Heart right ventricle (tissue), 16 donors: ENCODE results near the gene CNOT4. TPM values are rescaled to one million over a fixed set of nuclear protein-coding genes. Genes with fewer than 3 reads are reported as not detected.

Experiments
- ATAC-seq, 8 donors: fragments of 200-7000 bp; cut with Tn5 transposase; one replicate each; pipeline ENCODE4 v1.9.1; 2020; ENCODE audit warnings: mild to moderate bottlenecking in 8 of 8, moderate library complexity in 8 of 8, moderate number of reproducible peaks in 1 of 8
- DNase-seq, 2 donors: peaks; one replicate each; pipeline ENCODE4 v3.0.0-alpha.2; 2020
- H3K27ac ChIP-seq, 10 donors: fragments of 200-600 bp; sonication (generic) in 2 of 10; one replicate each; pipeline versions ENCODE4 v1.5.0 to v1.8.0; 2020 to 2022; ENCODE audit warnings: mild to moderate bottlenecking in 3 of 10
- H3K27me3 ChIP-seq, 7 donors: fragments of 200-600 bp; one replicate each; pipeline ENCODE4 v1.8.0; 2021 to 2022; ENCODE audit warnings: mild to moderate bottlenecking in 2 of 7
- H3K36me3 ChIP-seq, 9 donors: fragments of 200-600 bp; sonication (generic) in 1 of 9; one replicate each; pipeline versions ENCODE4 v1.5.0 to v1.8.0; 2020 to 2022; ENCODE audit warnings: mild to moderate bottlenecking in 2 of 9
- H3K4me1 ChIP-seq, 9 donors: fragments of 200-600 bp; sonication (generic) in 1 of 9; one replicate each; pipeline versions ENCODE4 v1.5.0 to v1.8.0; 2020 to 2022; ENCODE audit warnings: mild to moderate bottlenecking in 4 of 9
- H3K4me3 ChIP-seq, 10 donors: fragments of 200-600 bp; sonication (generic) in 2 of 10; one replicate each; pipeline versions ENCODE4 v1.5.0 to v1.8.0; 2020 to 2022; ENCODE audit warnings: mild to moderate bottlenecking in 7 of 10, moderate library complexity in 2 of 10
- H3K9me3 ChIP-seq, 11 donors: fragments of 200-600 bp in 10 of 11; sonication (generic) in 2 of 11; one replicate each; pipeline versions ENCODE4 v1.5.0 to v1.8.0; 2013 to 2022; ENCODE audit warnings: mild to moderate bottlenecking in 2 of 11, control low read depth in 1 of 11, moderate library complexity in 1 of 11
- CTCF ChIP-seq, 9 donors: fragments of 200-600 bp; sonication (generic) in 2 of 9; IDR thresholded peaks; one replicate each; pipeline versions ENCODE4 v1.5.0 to v1.8.0; 2021 to 2022; ENCODE audit warnings: antibody characterized with exemption in 9 of 9, mild to moderate bottlenecking in 5 of 9, moderate library complexity in 1 of 9
- WGBS, 2 donors: extraction: QIAGEN DNeasy Blood & Tissue Kit; methylation state at CpG; one replicate each; pipeline ENCODE4 v1.1.7; 2013; ENCODE audit warnings: inconsistent platforms in 1 of 2; 5-methylcytosine and 5-hydroxymethylcytosine counted together
- intact Hi-C, 10 donors: fragments of 100-400 bp; cut with DNase I; formaldehyde crosslinking; loops; one replicate each; pipeline versions ENCODE4 v1.11.1 to v1.14.2; 2022
- polyA plus RNA-seq, 2 donors: library from polyadenylated mRNA; stranded (reverse); fragments of 200-250 nt; gene quantifications; one replicate each; pipeline ENCODE4 v1.2.3, GENCODE V29; 2013
- total RNA-seq, 10 donors: library from RNA; stranded (reverse); fragmentation: NEBNext Ultra II Directional in 3 of 10; extraction: Animal tissue kit (Norgen Biotek cat#: 25700) in 3 of 10; gene quantifications; one replicate each; pipeline versions ENCODE4 v1.2.1 to v1.2.4, GENCODE V29; 2021 to 2023
- donor health status: Arrhythmogenic right ventricular cardiomyopathy.
- donor health status: ischemic (EF 13 %, LVEDD 7.1; RV severe dilation, severe dysfunction).
- donor health status: healthy with polysubstance abuse.
- donor health status: DM: no; HTN: yes; CAD: no.
- donor health status: DM: no; HTN: no; CAD: no.
- donor health status: ischemic (EF 25% LVEDD 6.9; RV normal size, moderate dysfunction).
- donor health status: ischemic (EF 25% LVEDD 5.7; RV mildly dilated, moderate dysfunction).
- donor health status: healthy.
- donor health status: DM: yes; HTN: yes; CAD: no.
- donor health status: Ischemic cardiomyopathy.
- donor health status: ischemic (EF 35%, LVEDD 5.7; RV mildly dilated, moderate dysfunction).
- donor health status: nonischemic (EF 11% LVEDD 7.7; RV severe dilation, severe dysfunction).
- donor health status: DM: yes; HTN: yes; CAD: no.
- donor health status: PGD.
- donor health status: ischemic (EF 29% LVEDD 5.4; RV normal size, mild dysfunction).
- donor health status: nonischemic (EF 23%, LVEDD 6.1; RV moderate dilation, normal function).

CNOT4 gene
- total and polyA plus RNA-seq, 12 donors = 5.2 to 31.7 (median 27.0) TPM

- WGBS, 2 donors = 92 to 95% methylated on average over 7 of the region's 7 CpGs
- Histone ChIP-seq H3K4me1 (peaks cover 0 to 15% (median 5%) of the 10 kb centered on the region in 9 donors), H3K4me3 (no peak overlapping the region), H3K36me3 (peaks cover 0 to 18% (median 6%) of the 10 kb centered on the region in 9 donors), H3K27ac (no peak overlapping the region), H3K27me3 (no peaks in the 10 kb centered on the region), H3K9me3 (no peaks in the 10 kb centered on the region)
- intact Hi-C loops = no loop called here
- DNase-seq = no peak
- no peak for ATAC-seq
- no peak for TF ChIP-seq CTCF (IDR thresholded peaks at IDR 0.05)
Measured at GRCh38 chr7:135366843-135367508, 142.9 kb downstream of the CNOT4 start.

GRCh38 chr7:135365721-135366120 is 144.2 kb downstream of the CNOT4 start:
- Histone ChIP-seq H3K27me3 (no peaks in the 10 kb centered on the region), H3K4me1 (peaks cover 0 to 15% (median 5%) of the 10 kb centered on the region in 9 donors), H3K4me3 (no peak overlapping the region), H3K9me3 (no peaks in the 10 kb centered on the region), H3K27ac (no peak overlapping the region), H3K36me3 (peaks cover 0 to 30% (median 6%) of the 10 kb centered on the region in 9 donors)
- ATAC-seq = no peak
- 68 to 71% methylated on average over 3 of the region's 3 CpGs for WGBS, 2 donors
- intact Hi-C loops = no loop called here
- DNase-seq = no peak
- TF ChIP-seq CTCF (IDR thresholded peaks at IDR 0.05) = no peak

GRCh38 chr7:135364206-135364605 is 145.7 kb downstream of the CNOT4 start:
- Histone ChIP-seq H3K36me3 (peaks cover 0 to 30% (median 6%) of the 10 kb centered on the region in 9 donors), H3K4me1 (peaks cover 0 to 15% (median 7%) of the 10 kb centered on the region in 9 donors), H3K27me3 (no peaks in the 10 kb centered on the region), H3K4me3 (no peak overlapping the region), H3K9me3 (no peaks in the 10 kb centered on the region), H3K27ac (no peak overlapping the region)
- WGBS, 2 donors = 87 to 90% methylated on average over 2 of the region's 2 CpGs
- TF ChIP-seq CTCF (IDR thresholded peaks at IDR 0.05) = no peak
- intact Hi-C loops = no loop called here
- ATAC-seq = no peak
- DNase-seq = no peak

- TF ChIP-seq CTCF (IDR thresholded peaks at IDR 0.05) = no peak
- H3K27ac ChIP-seq = no peak overlapping the region
- intact Hi-C loops = no loop called here
- WGBS, 2 donors = 86 to 88% methylated on average over 7 of the region's 7 CpGs
- H3K4me1 ChIP-seq = peaks cover 0 to 15% (median 7%) of the 10 kb centered on the region in 9 donors
- ATAC-seq (no peak), DNase-seq (no peak)
- H3K4me3 ChIP-seq = no peak overlapping the region
- no peaks in the 10 kb centered on the region for H3K27me3 ChIP-seq
- peaks cover 0 to 30% (median 6%) of the 10 kb centered on the region in 9 donors for H3K36me3 ChIP-seq
- H3K9me3 ChIP-seq = no peaks in the 10 kb centered on the region
Measured at GRCh38 chr7:135362871-135363270, 147.0 kb downstream of the CNOT4 start.
